A549 treated with dexamethasone at 1 μM for 4 hours (cell line): ENCODE measurements around the gene SACS. TPM values are rescaled to one million over a fixed set of nuclear protein-coding genes. Genes with fewer than 3 reads are reported as not detected.

ENCODE experiments used
- total RNA-seq: library from RNA; stranded (reverse); fragments of 200-300 nt; extraction: Qiagen RNA extraction; gene quantifications from 5 replicates; pipeline ENCODE4 v1.2.3, GENCODE V29; 2022

Gene SACS
- 8.2 to 15.8 TPM (median 12.9 TPM) in 5 replicates for total RNA-seq

DNA sequence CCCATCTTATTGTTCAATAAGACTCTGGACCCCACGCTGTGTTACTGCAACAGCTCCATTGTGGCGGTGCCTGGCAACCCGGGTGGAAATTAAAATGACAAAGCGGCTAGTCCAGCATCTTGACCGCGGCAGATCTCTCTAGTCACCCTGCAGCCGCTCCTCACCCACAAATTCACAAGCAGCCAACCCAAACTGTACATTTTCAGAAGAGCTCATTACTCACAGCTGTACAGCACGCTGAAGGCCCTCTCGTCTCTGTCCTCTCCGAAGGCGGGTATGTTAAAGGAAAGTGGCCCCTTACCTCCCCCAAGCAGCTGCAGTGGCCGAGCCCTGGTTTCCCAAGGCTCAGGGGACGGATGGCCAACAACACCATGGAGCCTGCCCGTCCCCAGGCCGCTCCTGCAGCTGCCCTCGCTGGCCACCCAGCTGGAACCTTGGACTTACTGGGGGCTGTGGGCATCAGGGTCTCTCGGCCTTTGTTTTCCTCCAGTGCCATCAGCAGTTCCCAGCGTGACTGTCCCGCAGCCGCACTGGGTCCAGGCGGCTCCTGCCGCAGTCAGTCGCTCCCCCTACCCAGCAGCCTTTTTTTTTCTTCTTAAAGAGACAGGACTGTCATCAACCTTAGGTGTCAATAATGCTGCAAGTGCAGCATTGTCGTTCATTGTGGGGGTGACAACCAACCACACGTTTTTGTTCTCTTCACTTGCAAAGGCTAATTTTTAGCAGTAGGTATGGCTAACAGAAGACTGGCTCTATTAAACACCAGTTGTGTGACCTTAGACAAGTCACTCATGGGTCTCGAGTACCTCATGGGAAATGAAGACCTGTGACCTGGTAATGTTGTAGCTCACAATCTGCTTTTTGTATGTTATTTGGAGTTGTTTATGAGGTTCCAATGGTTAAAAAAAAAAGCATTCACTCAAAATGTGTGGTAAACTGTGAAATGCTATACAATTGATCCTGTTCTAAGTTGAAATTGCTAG, at the start of gene SACS:
SACS (minus strand) TSS at position 532 of the 983 bp plus-strand sequence. CDS start 22,463 bp downstream, outside the sequence.

Other genes with a start within 250 kb of the SACS start
- gene TNFRSF19, start 136.7 kb upstream of the SACS start, total RNA-seq: 2.6 to 4.0 TPM (median 3.9 TPM) in 5 replicates